Measurements from ENCODE around the gene THSD4.

DNA sequence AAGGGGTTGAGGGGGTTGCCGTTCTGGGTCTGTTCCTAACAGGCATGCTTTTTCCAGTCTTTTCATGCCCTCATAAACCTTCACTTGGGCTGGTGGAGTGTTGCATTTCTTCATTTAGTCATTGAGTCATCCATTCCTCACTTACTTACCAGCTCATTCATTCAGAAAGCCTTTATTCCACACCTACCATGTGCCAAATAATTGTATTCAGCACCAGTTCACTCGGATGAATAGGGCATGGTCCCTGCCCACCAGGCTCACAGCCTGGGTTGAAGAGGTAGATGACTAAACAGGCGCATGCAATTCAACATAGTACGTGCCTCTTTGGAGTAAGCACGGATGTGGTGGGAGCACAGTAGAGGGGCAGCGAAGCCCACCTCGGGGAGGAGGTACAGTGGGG, 35.1 kb upstream of the THSD4 start:
- TF ChIP-seq POLR2A (IDR thresholded peaks at IDR 0.05) = no peak
- TF ChIP-seq, protein P1, sequence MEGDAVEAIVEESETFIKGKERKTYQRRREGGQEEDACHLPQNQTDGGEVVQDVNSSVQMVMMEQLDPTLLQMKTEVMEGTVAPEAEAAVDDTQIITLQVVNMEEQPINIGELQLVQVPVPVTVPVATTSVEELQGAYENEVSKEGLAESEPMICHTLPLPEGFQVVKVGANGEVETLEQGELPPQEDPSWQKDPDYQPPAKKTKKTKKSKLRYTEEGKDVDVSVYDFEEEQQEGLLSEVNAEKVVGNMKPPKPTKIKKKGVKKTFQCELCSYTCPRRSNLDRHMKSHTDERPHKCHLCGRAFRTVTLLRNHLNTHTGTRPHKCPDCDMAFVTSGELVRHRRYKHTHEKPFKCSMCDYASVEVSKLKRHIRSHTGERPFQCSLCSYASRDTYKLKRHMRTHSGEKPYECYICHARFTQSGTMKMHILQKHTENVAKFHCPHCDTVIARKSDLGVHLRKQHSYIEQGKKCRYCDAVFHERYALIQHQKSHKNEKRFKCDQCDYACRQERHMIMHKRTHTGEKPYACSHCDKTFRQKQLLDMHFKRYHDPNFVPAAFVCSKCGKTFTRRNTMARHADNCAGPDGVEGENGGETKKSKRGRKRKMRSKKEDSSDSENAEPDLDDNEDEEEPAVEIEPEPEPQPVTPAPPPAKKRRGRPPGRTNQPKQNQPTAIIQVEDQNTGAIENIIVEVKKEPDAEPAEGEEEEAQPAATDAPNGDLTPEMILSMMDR (IDR thresholded peaks at IDR 0.05) = no peak
